SU-DHL-6 (cell line): ENCODE measurements around the gene SLCO3A1.

Source experiments
- H2AFZ ChIP-seq: fragments of 200-600 bp; sonication (generic); 2 replicates; pipeline ENCODE4 v1.6.1; 2014; ENCODE audit warnings: low read depth, mild to moderate bottlenecking, moderate library complexity, mixed read lengths, antibody characterized with exemption, low read length; ENCODE audit not compliant: severe bottlenecking
- H3F3A ChIP-seq: fragments of 200-600 bp; shearing (Covaris generic); 2 replicates; pipeline ENCODE4 v1.6.0; 2016; ENCODE audit warnings: antibody characterized with exemption, mild to moderate bottlenecking; ENCODE audit not compliant: insufficient read depth
- H3K27ac ChIP-seq: fragments of 200-600 bp; sonication (generic); 2 replicates; pipeline ENCODE4 v1.5.1; 2016; ENCODE audit warnings: low read depth, mild to moderate bottlenecking, low read length, moderate library complexity, mixed read lengths
- H3K27me3 ChIP-seq: fragments of 200-600 bp; sonication (generic), shearing (Covaris generic); 2 replicates; pipeline ENCODE4 v1.6.0; 2014; ENCODE audit warnings: mild to moderate bottlenecking, low read length
- H3K36me3 ChIP-seq: fragments of 200-600 bp; sonication (generic); 2 replicates; pipeline ENCODE4 v1.6.1; 2014; ENCODE audit warnings: mild to moderate bottlenecking, low read length, mixed read lengths
- H3K4me2 ChIP-seq: fragments of 300-600, 200-600 bp; shearing (Covaris generic), sonication (generic); 2 replicates; pipeline ENCODE4 v1.6.0; 2014; ENCODE audit warnings: low read length, low read depth, mild to moderate bottlenecking; ENCODE audit not compliant: poor library complexity, severe bottlenecking
- H3K4me3 ChIP-seq: fragments of 200-600 bp; sonication (generic); 2 replicates; pipeline ENCODE4 v1.5.1; 2014; ENCODE audit warnings: antibody characterized with exemption, low read length, mild to moderate bottlenecking, mixed read lengths; ENCODE audit not compliant: insufficient read depth, poor library complexity, severe bottlenecking
- H3K79me2 ChIP-seq: fragments of 200-600 bp; sonication (generic); 2 replicates; pipeline ENCODE4 v1.6.1; 2014; ENCODE audit warnings: mild to moderate bottlenecking, low read length, moderate library complexity; ENCODE audit not compliant: insufficient read depth
- H3K9ac ChIP-seq: fragments of 200-600 bp; sonication (generic); 2 replicates; pipeline ENCODE4 v1.7.0; 2014; ENCODE audit warnings: mild to moderate bottlenecking, low read length
- H3K9me2 ChIP-seq: fragments of 200-600 bp; sonication (generic); replicated peaks from 2 replicates; pipeline ENCODE4 v1.6.1; 2014; ENCODE audit warnings: low read length; ENCODE audit not compliant: insufficient read depth
- H3K9me3 ChIP-seq: fragments of 200-600 bp; sonication (generic); 2 replicates; pipeline ENCODE4 v1.6.1; 2014; ENCODE audit warnings: low read length, mixed read lengths; ENCODE audit not compliant: insufficient read depth
- H4K20me1 ChIP-seq: fragments of 200-600 bp; sonication (generic); 2 replicates; pipeline ENCODE4 v1.6.1; 2014; ENCODE audit warnings: low read depth, mild to moderate bottlenecking, antibody characterized with exemption, low read length, moderate library complexity, mixed read lengths
- EZH2phosphoT487 ChIP-seq: fragments of 200-600 bp; sonication (generic), shearing (Covaris generic); conservative IDR thresholded peaks from 2 replicates; pipeline ENCODE4 v1.6.1; 2018; ENCODE audit warnings: mild to moderate bottlenecking, antibody characterized with exemption, low read length, moderate library complexity, mixed read lengths
- TF ChIP-seq, protein P1 (sequence below): fragments of 200-600 bp; sonication (generic); IDR thresholded peaks from one replicate; pipeline ENCODE4 v1.5.1; 2017; ENCODE audit warnings: antibody characterized with exemption, mild to moderate bottlenecking, low read length, moderate library complexity; ENCODE audit not compliant: insufficient read depth, poor library complexity, severe bottlenecking

Gene SLCO3A1

DNA sequence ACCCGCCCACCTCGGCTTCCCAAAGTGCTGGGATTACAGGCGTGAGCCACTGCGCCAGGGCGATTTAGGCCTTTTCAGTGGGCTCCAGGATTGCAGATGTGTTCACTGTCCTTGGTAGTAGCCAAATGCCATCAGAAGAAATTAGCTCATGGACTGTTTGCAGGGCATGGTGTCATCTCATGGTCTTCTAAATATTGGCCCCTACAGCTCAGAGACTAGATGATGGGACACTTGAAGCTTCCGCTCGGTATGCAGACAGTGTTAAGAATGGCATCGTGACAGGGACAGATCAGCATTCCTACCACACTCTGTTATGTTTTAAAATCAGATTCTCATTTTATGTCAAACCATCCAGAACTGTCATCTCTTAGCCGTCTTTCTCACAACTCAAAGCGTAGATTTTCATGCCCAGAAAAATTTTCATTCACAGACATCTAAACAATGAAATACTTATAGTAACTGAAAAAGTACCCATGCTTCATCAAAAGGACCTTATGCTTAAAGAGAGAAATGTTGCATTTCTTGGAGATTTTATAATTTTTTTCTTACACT, 24.9 kb downstream of the SLCO3A1 start:
- no peak overlapping the region for H3K9ac ChIP-seq
- no peaks in the 10 kb centered on the region for H3K9me2 ChIP-seq
- no peaks in the 10 kb centered on the region for H3F3A ChIP-seq
- H3K36me3 ChIP-seq: no peaks in the 10 kb centered on the region
- H3K27me3 ChIP-seq: no peaks in the 10 kb centered on the region
- peaks cover 3% of the 10 kb centered on the region for H4K20me1 ChIP-seq
- H2AFZ ChIP-seq: no peak overlapping the region
- no peak overlapping the region for H3K27ac ChIP-seq
- no peaks in the 10 kb centered on the region for H3K9me3 ChIP-seq
- no peaks in the 10 kb centered on the region for H3K79me2 ChIP-seq
- H3K4me3 ChIP-seq: no peak overlapping the region
- TF ChIP-seq EZH2phosphoT487: no peak
- TF ChIP-seq, protein P1, sequence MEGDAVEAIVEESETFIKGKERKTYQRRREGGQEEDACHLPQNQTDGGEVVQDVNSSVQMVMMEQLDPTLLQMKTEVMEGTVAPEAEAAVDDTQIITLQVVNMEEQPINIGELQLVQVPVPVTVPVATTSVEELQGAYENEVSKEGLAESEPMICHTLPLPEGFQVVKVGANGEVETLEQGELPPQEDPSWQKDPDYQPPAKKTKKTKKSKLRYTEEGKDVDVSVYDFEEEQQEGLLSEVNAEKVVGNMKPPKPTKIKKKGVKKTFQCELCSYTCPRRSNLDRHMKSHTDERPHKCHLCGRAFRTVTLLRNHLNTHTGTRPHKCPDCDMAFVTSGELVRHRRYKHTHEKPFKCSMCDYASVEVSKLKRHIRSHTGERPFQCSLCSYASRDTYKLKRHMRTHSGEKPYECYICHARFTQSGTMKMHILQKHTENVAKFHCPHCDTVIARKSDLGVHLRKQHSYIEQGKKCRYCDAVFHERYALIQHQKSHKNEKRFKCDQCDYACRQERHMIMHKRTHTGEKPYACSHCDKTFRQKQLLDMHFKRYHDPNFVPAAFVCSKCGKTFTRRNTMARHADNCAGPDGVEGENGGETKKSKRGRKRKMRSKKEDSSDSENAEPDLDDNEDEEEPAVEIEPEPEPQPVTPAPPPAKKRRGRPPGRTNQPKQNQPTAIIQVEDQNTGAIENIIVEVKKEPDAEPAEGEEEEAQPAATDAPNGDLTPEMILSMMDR: no peak
- H3K4me2 ChIP-seq: no peak overlapping the region

- H3F3A ChIP-seq: no peaks in the 10 kb centered on the region
- no peaks in the 10 kb centered on the region for H3K27me3 ChIP-seq
- H3K9me2 ChIP-seq: no peaks in the 10 kb centered on the region
- H3K4me2 ChIP-seq: no peak overlapping the region
- H3K9ac ChIP-seq: no peak overlapping the region
- H4K20me1 ChIP-seq: peaks cover 3% of the 10 kb centered on the region
- H3K9me3 ChIP-seq: no peaks in the 10 kb centered on the region
- H3K27ac ChIP-seq: no peak overlapping the region
- H3K79me2 ChIP-seq: no peaks in the 10 kb centered on the region
- no peak overlapping the region for H2AFZ ChIP-seq
- H3K4me3 ChIP-seq: no peak overlapping the region
- H3K36me3 ChIP-seq: no peaks in the 10 kb centered on the region
- TF ChIP-seq, protein P1: no peak
- TF ChIP-seq EZH2phosphoT487: no peak
These were observed 25.6 kb downstream of the SLCO3A1 start for GRCh38 chr15:91879158-91879557.

DNA sequence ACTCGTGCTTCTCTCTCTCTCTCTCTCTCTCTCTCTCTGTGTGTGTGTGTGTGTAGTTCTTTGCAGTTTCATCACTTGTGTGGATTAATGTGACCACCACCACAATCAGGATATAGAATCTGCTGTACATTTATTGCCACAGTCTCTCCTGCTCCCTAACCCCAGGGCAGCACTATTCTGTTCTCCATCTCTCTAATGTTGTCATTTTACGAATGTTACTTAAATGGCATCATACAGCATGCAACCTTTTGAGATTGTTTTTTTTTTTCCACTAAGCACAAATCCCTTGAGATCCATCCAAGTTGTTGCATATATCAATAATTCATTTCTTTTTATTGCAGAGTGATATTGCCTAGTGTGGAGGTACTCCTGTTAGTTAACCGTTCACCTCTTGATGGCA, 26.9 kb downstream of the SLCO3A1 start:
- Histone ChIP-seq H3K36me3 (no peaks in the 10 kb centered on the region), H3K9ac (no peak overlapping the region), H3K9me3 (no peaks in the 10 kb centered on the region), H3K79me2 (no peaks in the 10 kb centered on the region), H3F3A (no peaks in the 10 kb centered on the region), H3K27ac (no peak overlapping the region), H3K4me2 (no peak overlapping the region), H2AFZ (no peak overlapping the region), H3K27me3 (no peaks in the 10 kb centered on the region), H3K4me3 (no peak overlapping the region), H3K9me2 (no peaks in the 10 kb centered on the region), H4K20me1 (peaks cover 3% of the 10 kb centered on the region)
- TF ChIP-seq EZH2phosphoT487: no peak
- TF ChIP-seq, protein P1: no peak
